ENCODE measurements around the gene AP1M1.

AP1M1 gene

DNA sequence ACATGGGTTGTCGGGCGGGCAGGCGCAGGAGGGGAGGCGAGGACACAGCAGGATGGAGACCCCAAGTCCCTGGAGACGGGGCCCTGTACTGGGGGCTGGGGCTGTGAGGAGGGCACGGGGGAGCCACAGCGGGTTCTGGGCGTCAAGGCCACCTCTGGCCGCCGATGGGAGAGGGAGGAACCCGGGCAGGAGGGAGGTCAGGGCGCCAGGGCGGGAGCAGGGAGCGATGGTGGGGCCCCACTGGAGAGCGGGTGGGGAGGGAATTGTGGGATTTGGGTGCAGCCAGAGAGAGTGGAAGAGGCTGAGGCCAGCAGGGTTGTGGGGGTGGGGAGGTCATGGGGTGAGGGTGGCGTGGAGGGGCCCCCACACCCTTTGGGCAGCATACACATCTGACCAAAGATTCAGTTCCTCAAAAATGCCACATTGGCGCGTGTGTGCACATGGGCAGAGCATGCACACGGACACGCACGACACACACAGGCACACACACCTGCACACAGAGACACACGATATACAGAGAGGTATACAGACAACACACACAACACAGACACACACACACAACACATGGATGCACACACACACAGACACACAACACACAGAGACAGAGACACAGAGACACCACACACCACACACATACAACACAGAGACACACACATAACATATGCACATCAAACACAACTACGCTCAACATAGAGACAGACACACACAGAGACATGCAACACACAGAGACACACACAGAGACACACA lies 54.9 kb downstream of the AP1M1 start:
- Histone ChIP-seq H3K27me3 (ENCODE audit: control insufficient read depth, insufficient read depth, low read length) (no peaks in the 10 kb centered on the region), H3K4me3 (ENCODE audit: low read length) (no peak overlapping the region), H3K9me3 (ENCODE audit: control insufficient read depth, insufficient read depth, low read length) (no peaks in the 10 kb centered on the region), H3K36me3 (ENCODE audit: control insufficient read depth, insufficient read depth, low read length) (no peaks in the 10 kb centered on the region), H3K27ac (ENCODE audit: low read length) (no peak overlapping the region), H3K4me1 (ENCODE audit: control insufficient read depth, insufficient read depth, low read length) (0 out of 2 replicates have a peak, but pooled peaks cover 1% of the 10 kb centered on the region)
- DNase-seq (ENCODE audit: low read depth, low spot score) = no peak
- WGBS (ENCODE audit: insufficient coverage, insufficient read length) = no CpG with 5 or more reads among the region's 23 CpGs

DNA sequence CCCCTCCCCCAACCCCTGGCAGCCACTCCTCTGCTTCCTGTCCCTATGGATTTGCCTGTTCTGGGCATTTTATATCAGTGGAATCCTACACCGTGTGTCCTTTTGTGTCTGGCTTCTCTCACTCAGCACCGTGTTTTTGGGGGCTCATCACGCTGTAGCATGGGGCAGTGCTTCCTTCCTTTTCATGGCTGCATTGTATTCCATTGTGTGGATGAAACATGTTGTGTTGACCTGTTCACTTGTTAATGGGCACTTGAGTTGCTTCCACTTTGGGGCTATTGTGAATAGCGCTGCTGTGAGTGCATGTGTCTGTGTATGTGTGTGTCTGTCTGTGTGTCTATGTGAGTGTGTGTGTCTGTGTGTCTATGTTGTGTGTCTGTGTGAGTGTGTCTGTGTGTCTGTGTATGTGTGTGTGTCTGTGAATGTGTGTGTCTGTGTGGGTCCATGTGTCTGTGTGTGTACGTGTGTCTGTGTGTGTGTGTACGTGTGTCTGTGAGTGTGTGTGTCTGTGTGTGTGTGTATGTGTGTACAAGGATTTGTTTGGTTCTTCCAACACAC lies 57.2 kb downstream of the AP1M1 start:
- no CpG with 5 or more reads among the region's 6 CpGs for WGBS (ENCODE audit: insufficient coverage, insufficient read length)
- Histone ChIP-seq H3K4me3 (ENCODE audit: low read length) (no peak overlapping the region), H3K9me3 (ENCODE audit: control insufficient read depth, insufficient read depth, low read length) (no peaks in the 10 kb centered on the region), H3K36me3 (ENCODE audit: control insufficient read depth, insufficient read depth, low read length) (no peaks in the 10 kb centered on the region), H3K27me3 (ENCODE audit: control insufficient read depth, insufficient read depth, low read length) (no peaks in the 10 kb centered on the region), H3K4me1 (ENCODE audit: control insufficient read depth, insufficient read depth, low read length) (0 out of 2 replicates have a peak, but pooled peaks cover 1% of the 10 kb centered on the region), H3K27ac (ENCODE audit: low read length) (no peak overlapping the region)
- no peak for DNase-seq (ENCODE audit: low read depth, low spot score)

DNA sequence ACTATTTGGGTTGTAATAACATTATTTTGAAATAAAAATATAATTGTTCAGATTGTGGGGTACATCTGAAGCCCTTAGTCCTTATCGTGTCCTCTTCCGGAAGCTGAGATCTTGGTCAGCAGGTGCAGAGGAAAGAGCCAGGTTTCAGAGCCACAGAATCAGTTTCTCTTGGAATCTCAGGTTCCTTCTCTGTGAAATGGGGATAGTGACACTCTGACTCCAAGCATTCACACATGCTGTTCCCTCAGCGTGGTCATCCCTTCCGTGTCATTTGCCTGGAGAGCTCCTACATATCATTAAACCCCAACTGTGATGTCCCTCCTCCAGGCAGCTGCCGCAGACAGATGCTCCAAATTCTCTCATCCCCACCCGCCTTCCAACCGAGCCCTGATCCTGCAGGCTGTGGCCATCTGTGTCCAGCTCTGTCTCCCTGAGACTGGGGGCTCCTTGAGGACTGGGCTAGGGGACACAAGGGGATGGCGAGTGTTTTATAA lies 59.8 kb downstream of the AP1M1 start:
- H3K27ac ChIP-seq (ENCODE audit: low read length) = no peak overlapping the region
- H3K36me3 ChIP-seq (ENCODE audit: control insufficient read depth, insufficient read depth, low read length) = no peaks in the 10 kb centered on the region
- WGBS (ENCODE audit: insufficient coverage, insufficient read length) = no CpG with 5 or more reads among the region's 8 CpGs
- DNase-seq (ENCODE audit: low read depth, low spot score) = no peak
- 0 out of 2 replicates have a peak, but pooled peaks cover 1% of the 10 kb centered on the region for H3K4me1 ChIP-seq (ENCODE audit: control insufficient read depth, insufficient read depth, low read length)
- no peaks in the 10 kb centered on the region for H3K27me3 ChIP-seq (ENCODE audit: control insufficient read depth, insufficient read depth, low read length)
- H3K9me3 ChIP-seq (ENCODE audit: control insufficient read depth, insufficient read depth, low read length) = no peaks in the 10 kb centered on the region
- no peak overlapping the region for H3K4me3 ChIP-seq (ENCODE audit: low read length)

DNA sequence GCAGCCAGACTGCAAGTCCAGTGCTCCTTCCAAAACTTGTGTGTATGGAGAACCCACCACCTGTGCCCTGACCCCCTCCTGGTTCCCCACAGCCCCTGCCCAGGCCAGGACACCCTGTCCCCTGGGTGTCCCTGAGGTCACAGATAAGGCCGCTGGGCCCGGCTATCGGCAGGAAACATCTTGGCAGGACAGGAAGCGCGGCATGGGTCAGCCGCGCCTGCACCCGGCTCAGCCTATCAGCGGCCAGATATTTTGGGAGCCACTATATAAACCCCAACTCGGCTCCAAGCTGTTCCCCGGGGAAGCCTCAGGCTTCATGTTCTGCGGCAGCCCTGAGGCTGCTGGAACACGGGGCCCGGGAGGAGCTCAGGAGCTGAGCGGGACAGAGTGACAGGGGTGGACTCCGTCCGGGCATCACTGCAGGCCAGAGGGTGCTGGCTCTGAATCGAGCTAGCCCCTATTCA lies 60.8 kb downstream of the AP1M1 start:
- 0 out of 2 replicates have a peak, but pooled peaks cover 1% of the 10 kb centered on the region for H3K4me1 ChIP-seq (ENCODE audit: control insufficient read depth, insufficient read depth, low read length)
- WGBS (ENCODE audit: insufficient coverage, insufficient read length) = no CpG with 5 or more reads among the region's 18 CpGs
- H3K27ac ChIP-seq (ENCODE audit: low read length) = no peak overlapping the region
- no peaks in the 10 kb centered on the region; the same call in 1 of the 2 replicates for H3K36me3 ChIP-seq (ENCODE audit: control insufficient read depth, insufficient read depth, low read length)
- H3K27me3 ChIP-seq (ENCODE audit: control insufficient read depth, insufficient read depth, low read length) = no peaks in the 10 kb centered on the region
- no peak overlapping the region for H3K4me3 ChIP-seq (ENCODE audit: low read length)
- no peak for DNase-seq (ENCODE audit: low read depth, low spot score)
- H3K9me3 ChIP-seq (ENCODE audit: control insufficient read depth, insufficient read depth, low read length) = no peaks in the 10 kb centered on the region

DNA sequence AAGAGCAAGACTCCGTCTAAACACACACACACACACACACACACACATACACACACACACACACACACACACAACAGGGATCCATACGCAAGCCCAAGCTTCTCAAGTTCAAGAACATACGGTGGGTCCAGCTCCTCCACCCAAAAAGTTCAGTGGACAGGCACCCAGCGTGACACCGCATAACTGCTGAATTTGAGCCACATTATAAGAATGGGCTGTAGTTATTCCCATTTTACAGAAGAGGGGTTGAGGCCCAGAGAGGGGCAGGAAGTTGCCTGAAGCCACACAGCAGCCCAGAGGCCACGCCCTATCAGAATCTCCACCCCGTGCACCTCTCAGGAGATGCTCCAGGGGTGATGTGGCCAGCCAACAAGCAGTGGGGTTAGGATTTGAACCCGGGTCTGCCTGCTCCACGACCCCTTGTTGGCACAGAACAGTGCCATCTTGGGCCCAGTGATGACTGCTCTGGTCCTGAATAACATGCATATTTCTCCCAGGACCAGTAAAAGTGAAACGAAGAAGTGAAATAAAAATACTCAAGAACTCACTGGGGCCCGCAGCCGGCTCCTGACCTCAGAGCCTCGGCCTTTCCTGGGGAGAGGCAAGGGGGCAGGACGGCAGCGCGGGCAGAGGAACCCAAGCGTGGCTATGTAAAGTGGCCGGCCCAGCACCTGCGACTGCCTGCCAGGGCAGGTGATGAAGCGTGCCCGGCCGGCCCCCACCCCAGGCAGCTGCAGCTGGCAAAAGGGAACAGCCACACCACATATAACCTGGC lies 61.9 kb downstream of the AP1M1 start:
- Histone ChIP-seq H3K4me1 (ENCODE audit: control insufficient read depth, insufficient read depth, low read length) (no peaks in the 10 kb centered on the region), H3K36me3 (ENCODE audit: control insufficient read depth, insufficient read depth, low read length) (no peaks in the 10 kb centered on the region; the same call in 1 of the 2 replicates), H3K27me3 (ENCODE audit: control insufficient read depth, insufficient read depth, low read length) (no peaks in the 10 kb centered on the region), H3K4me3 (ENCODE audit: low read length) (no peak overlapping the region), H3K9me3 (ENCODE audit: control insufficient read depth, insufficient read depth, low read length) (no peaks in the 10 kb centered on the region), H3K27ac (ENCODE audit: low read length) (no peak overlapping the region)
- WGBS (ENCODE audit: insufficient coverage, insufficient read length) = no CpG with 5 or more reads among the region's 22 CpGs
- no peak for DNase-seq (ENCODE audit: low read depth, low spot score)

DNA sequence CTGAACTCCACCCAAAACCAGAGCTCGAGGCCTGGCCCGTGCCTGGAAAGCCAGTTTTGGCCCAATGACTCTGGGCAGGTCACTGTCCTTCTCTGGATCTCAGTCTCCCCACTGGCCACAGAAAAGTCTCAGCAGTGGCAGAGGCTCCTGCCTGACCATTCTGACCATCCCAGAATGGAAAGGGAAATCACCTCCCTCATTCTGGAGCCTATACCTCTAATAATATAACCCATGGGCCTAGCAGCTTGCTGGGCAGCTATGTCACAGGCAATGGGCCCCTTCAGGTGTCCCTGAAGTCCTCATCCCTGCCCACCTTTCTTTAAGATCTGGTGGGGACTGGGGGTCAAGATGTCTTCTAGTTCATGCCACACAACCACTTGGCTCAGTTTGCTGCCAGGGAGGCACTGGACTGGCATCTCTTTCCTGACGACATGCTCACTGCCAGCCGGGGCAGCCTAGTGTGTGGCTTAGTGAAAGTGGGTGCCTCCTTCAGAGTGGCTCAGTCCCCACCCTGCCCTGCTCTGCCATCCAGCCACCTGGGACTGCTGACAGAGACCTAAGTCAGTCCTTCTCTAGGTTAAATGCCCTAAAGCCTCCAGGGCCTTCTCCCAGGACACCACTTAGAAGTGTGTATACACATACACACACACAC lies 62.6 kb downstream of the AP1M1 start:
- no peaks in the 10 kb centered on the region; the same call in 1 of the 2 replicates for H3K36me3 ChIP-seq (ENCODE audit: control insufficient read depth, insufficient read depth, low read length)
- H3K27ac ChIP-seq (ENCODE audit: low read length) = no peak overlapping the region
- no peaks in the 10 kb centered on the region for H3K4me1 ChIP-seq (ENCODE audit: control insufficient read depth, insufficient read depth, low read length)
- no peaks in the 10 kb centered on the region for H3K9me3 ChIP-seq (ENCODE audit: control insufficient read depth, insufficient read depth, low read length)
- no peaks in the 10 kb centered on the region for H3K27me3 ChIP-seq (ENCODE audit: control insufficient read depth, insufficient read depth, low read length)
- no CpG with 5 or more reads among the region's 4 CpGs for WGBS (ENCODE audit: insufficient coverage, insufficient read length)
- DNase-seq (ENCODE audit: low read depth, low spot score) = no peak
- H3K4me3 ChIP-seq (ENCODE audit: low read length) = no peak overlapping the region

DNA sequence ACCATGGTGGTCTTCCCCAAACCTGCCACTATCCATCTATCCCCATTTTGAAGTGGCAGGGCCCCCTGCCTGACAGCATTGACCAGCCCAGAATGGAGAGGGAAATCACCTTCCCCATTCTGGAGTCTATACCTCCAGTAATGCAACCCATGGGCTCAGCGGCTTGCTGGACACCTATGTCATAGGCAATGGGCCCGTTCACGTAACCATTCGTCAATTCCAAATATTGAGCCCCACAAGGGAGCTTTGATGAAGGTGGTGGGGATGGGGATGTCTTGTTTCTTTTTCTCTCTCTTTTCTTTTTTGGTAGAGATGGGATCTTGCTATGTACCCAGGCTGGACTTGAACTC lies 63.1 kb downstream of the AP1M1 start:
- H3K9me3 ChIP-seq (ENCODE audit: control insufficient read depth, insufficient read depth, low read length) = no peaks in the 10 kb centered on the region
- no peak overlapping the region for H3K4me3 ChIP-seq (ENCODE audit: low read length)
- no peaks in the 10 kb centered on the region for H3K4me1 ChIP-seq (ENCODE audit: control insufficient read depth, insufficient read depth, low read length)
- H3K27me3 ChIP-seq (ENCODE audit: control insufficient read depth, insufficient read depth, low read length) = no peaks in the 10 kb centered on the region
- H3K36me3 ChIP-seq (ENCODE audit: control insufficient read depth, insufficient read depth, low read length) = no peaks in the 10 kb centered on the region; the same call in 1 of the 2 replicates
- WGBS (ENCODE audit: insufficient coverage, insufficient read length) = no CpG with 5 or more reads among the region's 4 CpGs
- DNase-seq (ENCODE audit: low read depth, low spot score) = no peak
- H3K27ac ChIP-seq (ENCODE audit: low read length) = no peak overlapping the region

DNA sequence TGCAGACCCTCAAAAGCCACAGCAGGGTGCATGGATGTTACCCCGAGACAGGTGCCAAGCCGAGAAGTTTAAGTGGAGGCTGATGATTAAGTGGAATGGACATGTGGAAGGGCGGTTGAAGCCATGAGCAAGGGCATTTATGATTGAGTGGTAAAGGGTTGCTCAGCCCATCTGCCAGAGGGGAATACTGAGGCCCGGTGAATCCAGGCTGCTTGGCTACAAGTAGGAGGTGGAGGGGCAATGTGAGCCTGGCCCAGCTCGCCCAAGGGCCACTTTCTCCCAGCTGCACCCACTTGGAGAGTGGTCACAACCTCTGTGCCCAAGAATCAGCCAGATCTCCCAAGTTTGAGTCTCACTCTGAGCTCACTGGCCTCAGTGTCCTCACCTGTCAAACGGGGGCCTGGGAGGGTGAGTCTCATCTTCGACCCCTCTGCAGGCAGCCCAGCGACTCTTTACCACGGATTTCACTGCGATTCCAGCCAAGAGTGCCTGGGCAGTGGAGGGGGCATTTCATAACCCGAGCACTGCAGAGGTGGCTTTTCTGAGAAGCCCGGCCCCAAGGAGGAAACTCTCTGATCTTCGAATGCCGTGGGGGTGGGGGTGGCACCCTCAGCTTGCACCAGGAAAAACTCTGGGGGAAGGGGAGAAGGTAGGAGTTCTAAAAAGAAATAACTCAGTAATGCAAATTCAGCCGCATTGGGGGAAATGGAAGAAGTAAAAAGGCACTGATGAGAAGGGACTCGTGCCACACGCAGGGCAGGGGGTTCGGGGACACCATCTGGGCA lies 64.1 kb downstream of the AP1M1 start:
- WGBS (ENCODE audit: insufficient coverage, insufficient read length) = no CpG with 5 or more reads among the region's 18 CpGs
- H3K4me1 ChIP-seq (ENCODE audit: control insufficient read depth, insufficient read depth, low read length) = no peaks in the 10 kb centered on the region
- H3K9me3 ChIP-seq (ENCODE audit: control insufficient read depth, insufficient read depth, low read length) = no peaks in the 10 kb centered on the region
- H3K27ac ChIP-seq (ENCODE audit: low read length) = no peak overlapping the region
- no peaks in the 10 kb centered on the region for H3K27me3 ChIP-seq (ENCODE audit: control insufficient read depth, insufficient read depth, low read length)
- no peak overlapping the region for H3K4me3 ChIP-seq (ENCODE audit: low read length)
- DNase-seq (ENCODE audit: low read depth, low spot score) = no peak
- no peaks in the 10 kb centered on the region; the same call in 1 of the 2 replicates for H3K36me3 ChIP-seq (ENCODE audit: control insufficient read depth, insufficient read depth, low read length)

DNA sequence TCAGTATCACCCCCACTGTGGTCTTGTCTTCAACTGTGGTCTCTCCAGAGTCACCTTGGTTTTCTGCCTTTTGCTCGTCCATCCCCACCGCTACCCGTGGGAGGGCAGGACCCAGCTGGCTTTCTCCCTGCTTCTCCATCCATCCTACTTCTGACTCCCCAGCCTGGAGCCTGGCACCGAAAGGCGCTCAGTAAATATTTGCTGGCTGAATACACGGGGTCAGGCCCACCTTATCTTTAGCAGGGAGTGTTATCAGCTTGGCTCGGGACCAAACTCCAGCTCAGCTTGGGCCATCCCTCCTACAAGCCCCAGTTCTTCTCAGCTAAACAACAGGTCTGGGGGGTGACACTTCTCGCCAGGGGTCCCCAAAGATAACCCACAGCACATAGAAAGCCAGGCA lies 64.9 kb downstream of the AP1M1 start:
- Histone ChIP-seq H3K9me3 (ENCODE audit: control insufficient read depth, insufficient read depth, low read length) (no peaks in the 10 kb centered on the region), H3K4me3 (ENCODE audit: low read length) (no peak overlapping the region), H3K27me3 (ENCODE audit: control insufficient read depth, insufficient read depth, low read length) (no peaks in the 10 kb centered on the region), H3K36me3 (ENCODE audit: control insufficient read depth, insufficient read depth, low read length) (no peaks in the 10 kb centered on the region; the same call in 1 of the 2 replicates), H3K4me1 (ENCODE audit: control insufficient read depth, insufficient read depth, low read length) (no peaks in the 10 kb centered on the region), H3K27ac (ENCODE audit: low read length) (no peak overlapping the region)
- no CpG with 5 or more reads among the region's 8 CpGs for WGBS (ENCODE audit: insufficient coverage, insufficient read length)
- no peak for DNase-seq (ENCODE audit: low read depth, low spot score)
